WTC11 (cell line): ENCODE results near the gene CTDSPL2. TPM values are rescaled to one million over a fixed set of nuclear protein-coding genes. Genes with fewer than 3 reads are reported as not detected.

Source experiments
- ATAC-seq: fragments of 200-7000 bp; cut with Tn5 transposase; 2 replicates; pipeline ENCODE4 v1.10.0; 2021; ENCODE audit warnings: mild to moderate bottlenecking, moderate library complexity
- CTCF ChIA-PET: fragments of 300-600 bp; sonication (Branson Sonifier 250); formaldehyde crosslinking; loops from one replicate; lab custom pipeline; 2021; ENCODE audit warnings: antibody characterized with exemption; lab: Charles Lee
- POLR2A ChIA-PET: fragments of 350-600 bp; sonication (Branson Sonifier 250); formaldehyde crosslinking; loops from one replicate; lab custom pipeline; 2021; ENCODE audit warnings: antibody characterized with exemption; lab: Charles Lee
- DNase-seq: peaks from one replicate; pipeline ENCODE4 v3.0.0; 2021; ENCODE audit warnings: low spot score
- H3K27ac Mint-ChIP-seq: 2 replicates; pipeline ENCODE4 v1.8.0; 2021; ENCODE audit warnings: mixed read lengths
- H3K27me3 Mint-ChIP-seq: 2 replicates; pipeline ENCODE4 v1.8.0; 2021; ENCODE audit warnings: low read depth, mild to moderate bottlenecking, moderate library complexity, mixed read lengths
- H3K36me3 Mint-ChIP-seq: 2 replicates; pipeline ENCODE4 v1.8.0; 2021; ENCODE audit warnings: mixed read lengths
- H3K4me1 Mint-ChIP-seq: 2 replicates; pipeline ENCODE4 v1.8.0; 2022; ENCODE audit warnings: mixed read lengths
- H3K4me3 Mint-ChIP-seq: 2 replicates; pipeline ENCODE4 v1.8.0; 2021; ENCODE audit warnings: mild to moderate bottlenecking, moderate library complexity, mixed read lengths
- H3K9me3 Mint-ChIP-seq: 2 replicates; pipeline ENCODE4 v1.8.0; 2021; ENCODE audit warnings: mixed read lengths
- EMX1 ChIP-seq: fragments of 250-450 bp; sonication (Bioruptor Pico); IDR thresholded peaks from 2 replicates; pipeline ENCODE4 v1.8.0; 2021; ENCODE audit warnings: mild to moderate bottlenecking
- HMGA2 ChIP-seq: fragments of 250-450 bp; sonication (Bioruptor Pico); IDR thresholded peaks from 2 replicates; pipeline ENCODE4 v1.4.0; 2021; ENCODE audit warnings: mild to moderate bottlenecking, moderate library complexity
- JUN ChIP-seq: sonication (generic); formaldehyde crosslinking; IDR thresholded peaks from 2 replicates; pipeline ENCODE4 v1.8.0; 2023; ENCODE audit warnings: mild to moderate bottlenecking, missing genetic modification reagents
- MAX ChIP-seq: sonication (generic); formaldehyde crosslinking; IDR thresholded peaks from 2 replicates; pipeline ENCODE4 v1.8.0; 2022; ENCODE audit warnings: mild to moderate bottlenecking, missing genetic modification reagents
- MXD4 ChIP-seq: fragments of 250-450 bp; sonication (Bioruptor Pico); IDR thresholded peaks from 2 replicates; pipeline ENCODE4 v1.8.0; 2021; ENCODE audit warnings: mild to moderate bottlenecking, moderate library complexity, borderline replicate concordance
- NFYB ChIP-seq: sonication (generic); formaldehyde crosslinking; conservative IDR thresholded peaks from 2 replicates; pipeline ENCODE4 v1.8.0; 2022; ENCODE audit warnings: low read depth, missing genetic modification reagents
- OVOL2 ChIP-seq: fragments of 250-450 bp; sonication (Bioruptor Pico); IDR thresholded peaks from 2 replicates; pipeline ENCODE4 v1.9.0; 2021; ENCODE audit warnings: mild to moderate bottlenecking, borderline replicate concordance
- PRRX2 ChIP-seq: fragments of 250-450 bp; sonication (Bioruptor Pico); IDR thresholded peaks from 2 replicates; pipeline ENCODE4 v1.8.0; 2021; ENCODE audit warnings: mild to moderate bottlenecking
- USF2 ChIP-seq: sonication (generic); formaldehyde crosslinking; IDR thresholded peaks from 2 replicates; pipeline ENCODE4 v1.8.1; 2023; ENCODE audit warnings: mild to moderate bottlenecking, missing genetic modification reagents, moderate library complexity
- ZNF416 ChIP-seq: fragments of 250-450 bp; sonication (Bioruptor Pico); IDR thresholded peaks from 2 replicates; pipeline ENCODE4 v1.9.0; 2021; ENCODE audit warnings: mild to moderate bottlenecking, inconsistent platforms
- total RNA-seq: library from RNA; stranded (reverse); gene quantifications from 3 replicates; pipeline ENCODE4 v1.2.3, GENCODE V29; 2021
- TF ChIP-seq, protein P1 (sequence below): sonication (generic); formaldehyde crosslinking; IDR thresholded peaks from 2 replicates; pipeline ENCODE4 v1.8.0; 2022; ENCODE audit warnings: mild to moderate bottlenecking, missing genetic modification reagents
- TF ChIP-seq, protein P2 (sequence below): sonication (generic); formaldehyde crosslinking; conservative IDR thresholded peaks from 2 replicates; pipeline ENCODE4 v1.8.1; 2022; ENCODE audit warnings: mild to moderate bottlenecking, missing genetic modification reagents
- TF ChIP-seq, protein P3 (sequence below): sonication (generic); formaldehyde crosslinking; IDR thresholded peaks from 2 replicates; pipeline ENCODE4 v1.8.0; 2023; ENCODE audit warnings: mild to moderate bottlenecking, missing genetic modification reagents
- TF ChIP-seq, protein P4 (sequence below): sonication (generic); formaldehyde crosslinking; IDR thresholded peaks from 2 replicates; pipeline ENCODE4 v1.8.1; 2022; ENCODE audit warnings: low read depth, mild to moderate bottlenecking, moderate library complexity, missing genetic modification reagents, borderline replicate concordance

The CTDSPL2 gene
- total RNA-seq, 1 experiment from 2014 or later, result 65.2 TPM

DNA sequence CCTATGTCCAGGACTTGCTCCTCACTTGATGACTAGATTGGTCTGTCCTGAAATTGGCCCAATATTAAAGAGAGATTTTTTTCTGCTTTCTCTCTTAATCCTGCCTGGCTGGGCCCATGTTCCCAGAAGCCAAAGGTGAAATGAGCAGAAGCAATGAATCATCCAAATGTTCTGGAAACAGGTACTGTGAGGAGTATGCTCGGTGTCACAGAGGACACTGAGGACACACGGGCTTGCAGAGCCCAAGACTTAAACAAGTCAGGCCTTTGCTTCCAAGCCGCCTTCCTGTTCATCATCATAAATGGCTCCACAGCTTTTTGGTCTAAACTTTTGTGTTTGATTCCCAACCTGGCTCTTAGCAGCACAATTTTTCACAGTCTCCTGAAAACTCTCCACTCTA lies 140.9 kb downstream of the CTDSPL2 start:
- H3K4me1 Mint-ChIP-seq, result no peaks in the 10 kb centered on the region
- CTCF ChIA-PET, result interaction anchor here (1.8 kb wide), 1 partner anchor 11 kb away, joined by 7 read pairs; no protein-coding TSS in a partner anchor
- H3K9me3 Mint-ChIP-seq, result peaks cover 28% of the 10 kb centered on the region
- POLR2A ChIA-PET, result no interaction called here
- no peak for DNase-seq
- no peak overlapping the region for H3K4me3 Mint-ChIP-seq
- no peak overlapping the region for H3K27ac Mint-ChIP-seq
- TF ChIP-seq HMGA2 (CRISPR knock-in tag) (no peak), USF2 (CRISPR knock-in tag) (no peak), MAX (CRISPR knock-in tag) (no peak), OVOL2 (no peak)
- TF ChIP-seq, protein P1, sequence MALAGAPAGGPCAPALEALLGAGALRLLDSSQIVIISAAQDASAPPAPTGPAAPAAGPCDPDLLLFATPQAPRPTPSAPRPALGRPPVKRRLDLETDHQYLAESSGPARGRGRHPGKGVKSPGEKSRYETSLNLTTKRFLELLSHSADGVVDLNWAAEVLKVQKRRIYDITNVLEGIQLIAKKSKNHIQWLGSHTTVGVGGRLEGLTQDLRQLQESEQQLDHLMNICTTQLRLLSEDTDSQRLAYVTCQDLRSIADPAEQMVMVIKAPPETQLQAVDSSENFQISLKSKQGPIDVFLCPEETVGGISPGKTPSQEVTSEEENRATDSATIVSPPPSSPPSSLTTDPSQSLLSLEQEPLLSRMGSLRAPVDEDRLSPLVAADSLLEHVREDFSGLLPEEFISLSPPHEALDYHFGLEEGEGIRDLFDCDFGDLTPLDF, result no peak
- TF ChIP-seq, protein P2, sequence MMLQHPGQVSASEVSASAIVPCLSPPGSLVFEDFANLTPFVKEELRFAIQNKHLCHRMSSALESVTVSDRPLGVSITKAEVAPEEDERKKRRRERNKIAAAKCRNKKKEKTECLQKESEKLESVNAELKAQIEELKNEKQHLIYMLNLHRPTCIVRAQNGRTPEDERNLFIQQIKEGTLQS (CRISPR knock-in tag), result no peak
- TF ChIP-seq, protein P3, sequence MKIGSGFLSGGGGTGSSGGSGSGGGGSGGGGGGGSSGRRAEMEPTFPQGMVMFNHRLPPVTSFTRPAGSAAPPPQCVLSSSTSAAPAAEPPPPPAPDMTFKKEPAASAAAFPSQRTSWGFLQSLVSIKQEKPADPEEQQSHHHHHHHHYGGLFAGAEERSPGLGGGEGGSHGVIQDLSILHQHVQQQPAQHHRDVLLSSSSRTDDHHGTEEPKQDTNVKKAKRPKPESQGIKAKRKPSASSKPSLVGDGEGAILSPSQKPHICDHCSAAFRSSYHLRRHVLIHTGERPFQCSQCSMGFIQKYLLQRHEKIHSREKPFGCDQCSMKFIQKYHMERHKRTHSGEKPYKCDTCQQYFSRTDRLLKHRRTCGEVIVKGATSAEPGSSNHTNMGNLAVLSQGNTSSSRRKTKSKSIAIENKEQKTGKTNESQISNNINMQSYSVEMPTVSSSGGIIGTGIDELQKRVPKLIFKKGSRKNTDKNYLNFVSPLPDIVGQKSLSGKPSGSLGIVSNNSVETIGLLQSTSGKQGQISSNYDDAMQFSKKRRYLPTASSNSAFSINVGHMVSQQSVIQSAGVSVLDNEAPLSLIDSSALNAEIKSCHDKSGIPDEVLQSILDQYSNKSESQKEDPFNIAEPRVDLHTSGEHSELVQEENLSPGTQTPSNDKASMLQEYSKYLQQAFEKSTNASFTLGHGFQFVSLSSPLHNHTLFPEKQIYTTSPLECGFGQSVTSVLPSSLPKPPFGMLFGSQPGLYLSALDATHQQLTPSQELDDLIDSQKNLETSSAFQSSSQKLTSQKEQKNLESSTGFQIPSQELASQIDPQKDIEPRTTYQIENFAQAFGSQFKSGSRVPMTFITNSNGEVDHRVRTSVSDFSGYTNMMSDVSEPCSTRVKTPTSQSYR, result no peak
- TF ChIP-seq, protein P4, sequence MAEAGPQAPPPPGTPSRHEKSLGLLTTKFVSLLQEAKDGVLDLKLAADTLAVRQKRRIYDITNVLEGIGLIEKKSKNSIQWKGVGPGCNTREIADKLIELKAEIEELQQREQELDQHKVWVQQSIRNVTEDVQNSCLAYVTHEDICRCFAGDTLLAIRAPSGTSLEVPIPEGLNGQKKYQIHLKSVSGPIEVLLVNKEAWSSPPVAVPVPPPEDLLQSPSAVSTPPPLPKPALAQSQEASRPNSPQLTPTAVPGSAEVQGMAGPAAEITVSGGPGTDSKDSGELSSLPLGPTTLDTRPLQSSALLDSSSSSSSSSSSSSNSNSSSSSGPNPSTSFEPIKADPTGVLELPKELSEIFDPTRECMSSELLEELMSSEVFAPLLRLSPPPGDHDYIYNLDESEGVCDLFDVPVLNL (CRISPR knock-in tag), result no peak
- TF ChIP-seq, all 79 proteins: peak for 0
- Mint-ChIP-seq H3K36me3 (peaks cover 54% of the 10 kb centered on the region), H3K27me3 (no peaks in the 10 kb centered on the region)
- no peak for ATAC-seq

- no peak for TF ChIP-seq MXD4 (CRISPR knock-in tag)
- TF ChIP-seq EMX1 (CRISPR knock-in tag), result no peak
- no peak for TF ChIP-seq JUN (CRISPR knock-in tag)
- TF ChIP-seq ZNF416 (CRISPR knock-in tag), result no peak
- TF ChIP-seq, protein P4 (CRISPR knock-in tag), result no peak
- TF ChIP-seq NFYB, result no peak
- TF ChIP-seq PRRX2 (CRISPR knock-in tag), result no peak
- TF ChIP-seq, protein P2 (CRISPR knock-in tag), result no peak
- no peaks in the 10 kb centered on the region for H3K27me3 Mint-ChIP-seq
- ChIA-PET CTCF (interaction anchor here (1.4 to 1.8 kb wide), 2 partner anchors 10 to 23 kb away, joined by 7 read pairs; no protein-coding TSS in a partner anchor), POLR2A (interaction anchor here (0.6 kb wide), 1 partner anchor 32 kb away, joined by 3 read pairs; no protein-coding TSS in a partner anchor)
- DNase-seq, result no peak
- ATAC-seq, result no peak
- no peak overlapping the region for H3K4me3 Mint-ChIP-seq
- no peak overlapping the region for H3K27ac Mint-ChIP-seq
- H3K36me3 Mint-ChIP-seq, result peaks cover 48% of the 10 kb centered on the region
- H3K9me3 Mint-ChIP-seq, result peaks cover 22% of the 10 kb centered on the region
- no peaks in the 10 kb centered on the region for H3K4me1 Mint-ChIP-seq
Observed at GRCh38 chr15:44569316-44569715, 141.9 kb downstream of the CTDSPL2 start.
